GM18868 (cell line): ENCODE measurements around the gene MPC1.
A peak's percentile ranks its signal among the peaks of the same experiment; 100 is the strongest.
"Not testable (repeated sequence)": the region's sequence is repeated elsewhere in the genome, so short reads cannot be mapped to it uniquely, and the experiment has no call there.

Experiments
- ATAC-seq: cut with Tn5 transposase; IDR thresholded peaks from one replicate; pipeline ENCODE4 v1.9.1; 2021; ENCODE audit warnings: mild to moderate bottlenecking, moderate library complexity; ENCODE audit not compliant: unreplicated experiment

Gene MPC1

DNA sequence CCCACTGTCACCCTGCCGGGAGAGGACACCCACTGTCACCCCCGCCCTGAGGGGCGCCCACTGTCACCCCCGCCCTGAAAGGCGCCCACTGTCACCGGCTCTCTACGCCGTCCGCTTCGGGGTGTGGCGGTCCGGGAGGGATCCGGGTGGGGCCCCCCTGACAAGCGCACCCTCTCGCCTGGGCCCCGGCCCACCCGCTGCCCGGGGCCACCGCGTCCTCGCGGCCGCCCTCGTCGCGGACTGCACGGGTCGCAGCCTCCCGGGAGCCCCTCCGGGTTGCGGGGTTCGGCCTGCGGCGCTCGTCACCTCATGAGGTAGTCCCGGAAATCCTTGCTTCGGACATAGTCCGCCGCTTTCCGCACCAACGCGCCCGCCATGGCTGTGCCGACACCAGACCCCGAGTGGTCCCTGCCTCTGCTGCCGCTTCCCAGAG is 224 bp downstream of the MPC1 start:
- ATAC-seq, result peak; percentile 1

DNA sequence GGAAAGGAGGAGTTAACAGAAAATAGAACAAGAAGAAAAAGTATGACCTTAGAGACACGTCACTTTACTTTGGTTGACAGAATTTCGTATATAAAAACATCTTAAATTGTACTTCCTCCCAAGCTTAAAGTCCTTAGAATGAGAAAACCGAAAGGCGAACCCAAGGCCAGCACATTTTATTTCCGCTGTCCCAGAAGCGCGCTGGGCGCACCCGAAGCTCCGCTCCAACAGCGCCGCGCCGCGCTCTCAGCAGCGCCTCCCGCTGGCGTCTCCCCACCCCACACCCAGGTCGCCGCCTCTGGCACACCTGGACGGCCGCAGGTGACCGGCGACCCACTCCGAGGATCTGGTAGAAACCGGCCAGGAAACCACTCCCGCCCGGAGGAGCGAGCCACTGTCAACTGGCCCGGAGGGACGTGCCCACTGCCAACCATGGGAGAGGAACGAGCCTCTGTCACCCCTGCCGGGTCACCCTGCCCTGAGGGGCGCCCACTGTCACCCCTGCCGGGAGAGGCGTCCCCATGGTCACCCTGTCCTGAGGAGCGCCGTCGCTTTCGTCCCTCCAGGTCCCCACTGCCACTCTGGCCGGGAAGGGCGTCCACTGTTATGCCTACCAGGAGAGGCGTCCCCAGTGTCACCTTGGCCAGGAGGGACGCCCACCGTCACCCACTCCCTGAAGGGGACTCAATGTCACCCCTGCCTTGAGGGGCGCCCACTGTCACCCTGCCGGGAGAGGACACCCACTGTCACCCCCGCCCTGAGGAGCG is 824 bp downstream of the MPC1 start:
- peak; percentile 48 for ATAC-seq

DNA sequence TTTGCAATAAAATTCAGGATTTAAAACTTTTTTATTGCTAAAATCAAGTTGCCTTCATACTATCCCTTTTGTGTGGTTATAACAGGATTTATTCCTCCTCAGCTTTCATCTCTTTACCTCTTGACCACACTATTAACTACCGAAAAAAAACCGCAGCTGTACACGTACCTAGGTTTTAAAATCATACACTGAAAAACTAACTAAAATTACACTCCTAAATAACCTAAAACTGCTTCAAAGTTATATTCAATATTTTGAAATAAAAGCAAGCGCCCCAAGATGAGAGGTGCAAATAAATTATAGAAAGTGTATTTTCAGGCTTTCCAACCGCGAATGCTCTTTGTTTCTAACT is 1.4 kb downstream of the MPC1 start:
- no peak for ATAC-seq

DNA sequence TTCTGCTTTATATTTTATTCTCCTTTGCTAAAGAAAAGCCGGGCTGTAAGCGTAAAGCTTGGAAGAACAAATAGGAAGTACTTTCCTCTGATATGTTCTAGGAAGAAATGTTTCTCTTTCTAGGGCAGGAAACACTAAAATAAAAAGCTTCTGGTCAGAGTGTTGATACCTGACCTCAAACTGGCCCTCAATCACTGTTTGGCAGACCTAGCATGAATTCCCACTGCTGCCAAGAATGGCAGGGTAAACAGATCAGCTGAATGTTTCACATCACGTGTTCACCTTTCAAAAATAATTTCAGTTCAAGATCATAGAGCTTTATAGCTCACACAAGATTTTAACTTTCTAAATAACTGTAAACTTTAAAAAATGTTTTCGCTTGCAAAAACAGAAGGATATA is 2.9 kb downstream of the MPC1 start:
- ATAC-seq, result no peak

DNA sequence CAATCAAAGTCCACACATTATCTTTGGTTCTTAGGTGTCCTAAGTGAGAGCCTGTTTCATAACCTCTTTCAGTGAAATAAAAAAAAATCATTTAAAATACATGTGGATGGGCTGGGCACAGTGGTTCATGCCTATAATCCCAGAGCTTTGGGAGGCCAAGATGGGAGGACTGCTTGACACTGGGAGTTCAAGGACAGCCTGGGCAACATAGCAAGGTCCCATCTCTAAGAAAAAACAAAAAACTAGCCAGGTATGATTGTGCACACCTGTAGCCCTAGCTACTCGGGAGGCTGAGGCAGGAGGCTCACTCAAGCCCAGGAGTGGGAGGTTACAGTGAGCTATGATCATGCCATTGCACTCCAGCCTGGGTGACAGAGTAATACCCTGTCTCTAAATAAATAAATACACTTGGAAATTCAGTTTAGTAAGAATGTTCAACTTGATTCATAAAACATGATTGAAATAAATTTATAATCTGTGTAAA is 3.6 kb downstream of the MPC1 start:
- ATAC-seq, result no peak

DNA sequence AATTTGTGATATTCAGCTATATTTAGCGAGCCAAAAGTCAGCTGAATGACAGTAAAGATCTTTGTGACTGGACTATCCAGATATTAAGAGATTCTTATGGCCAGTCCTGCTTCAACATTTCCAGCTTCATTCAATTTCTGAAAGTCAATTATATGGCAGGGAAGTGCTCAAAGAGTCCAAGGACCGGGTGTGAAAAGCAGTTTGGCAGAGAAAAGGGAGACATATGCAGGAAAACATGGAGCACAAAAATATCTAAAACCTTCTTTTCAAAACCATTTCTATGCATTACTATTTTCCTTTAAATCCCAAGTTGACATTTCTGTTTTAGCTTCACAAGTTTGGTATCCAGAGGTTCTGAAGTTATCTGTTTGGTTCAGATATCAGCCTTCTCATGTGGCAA is 5.0 kb downstream of the MPC1 start:
- no peak for ATAC-seq

DNA sequence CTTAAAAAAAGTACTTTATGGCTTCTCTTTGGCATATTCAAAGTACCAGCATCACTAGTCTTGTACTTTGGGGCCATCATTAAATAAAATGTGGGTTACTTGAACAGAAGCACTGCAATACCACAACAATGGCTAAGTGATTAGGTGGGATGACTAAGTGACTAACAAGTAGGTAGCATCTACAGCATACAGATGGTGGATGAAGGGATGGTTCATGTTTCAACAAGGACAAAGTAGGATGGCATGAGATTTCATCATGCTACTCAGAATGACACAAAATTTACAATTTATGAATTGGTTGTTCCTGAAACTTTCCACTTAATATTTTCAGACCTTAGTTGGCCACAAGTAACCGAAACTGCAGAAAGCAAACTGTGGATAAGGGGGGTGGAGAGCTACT is 7.7 kb downstream of the MPC1 start:
- ATAC-seq, result no peak

DNA sequence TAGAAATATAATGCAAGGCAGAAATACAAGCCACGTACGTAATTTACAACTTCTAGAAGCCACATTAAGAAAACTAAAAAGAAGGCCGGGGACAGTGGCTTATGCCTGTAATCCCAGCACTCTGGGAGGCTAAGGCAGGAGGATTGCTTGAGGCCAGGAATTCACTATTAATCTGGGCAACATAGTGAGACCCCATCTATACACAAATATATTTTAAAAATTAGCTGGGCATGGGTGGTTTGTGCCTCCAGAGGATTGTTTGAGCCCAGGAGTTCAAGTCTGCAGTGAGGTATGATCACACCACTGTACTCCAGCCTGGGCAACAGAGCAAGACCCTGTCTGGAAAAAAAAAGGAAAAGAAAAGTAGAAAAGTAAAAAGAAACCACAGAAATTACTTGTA is 12.3 kb downstream of the MPC1 start:
- ATAC-seq, result no peak

DNA sequence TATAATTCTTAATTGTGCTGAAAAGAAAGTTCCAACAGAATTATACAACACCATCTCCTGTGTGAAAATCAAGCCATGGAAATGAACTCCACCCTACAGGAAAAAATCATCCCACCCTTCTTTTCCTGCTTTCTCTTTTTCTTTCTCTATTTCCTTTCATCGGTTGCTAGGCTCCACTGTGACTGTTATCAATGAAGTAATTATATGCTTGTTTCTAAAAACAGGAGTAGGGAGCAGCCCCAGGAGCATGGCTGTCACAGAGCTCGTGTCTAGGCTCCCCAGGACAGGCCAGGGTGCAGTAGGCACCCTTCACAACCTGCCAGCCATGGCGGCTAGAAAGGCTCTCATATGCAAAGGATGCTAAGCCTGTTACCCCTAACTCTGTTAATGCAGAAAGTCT is 13.0 kb downstream of the MPC1 start:
- no peak for ATAC-seq

DNA sequence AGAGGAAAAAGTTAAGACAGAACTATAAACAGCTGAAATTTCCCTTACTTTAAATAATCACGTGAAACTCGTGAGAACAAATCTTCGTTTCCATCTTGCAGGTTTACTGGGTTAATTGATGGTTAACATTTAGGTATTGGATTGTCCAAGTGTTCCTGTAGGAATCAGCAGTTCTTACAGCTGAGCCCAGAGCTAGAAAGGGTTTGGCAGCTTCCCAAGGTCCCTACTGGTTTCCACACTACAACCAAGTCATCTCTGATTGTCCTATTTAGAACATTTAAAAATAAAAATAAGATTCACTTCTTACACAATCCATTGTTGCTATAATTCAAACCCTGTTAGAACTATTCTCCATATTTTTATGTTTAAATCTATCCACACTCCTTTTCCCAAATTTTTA is 15.8 kb downstream of the MPC1 start:
- ATAC-seq, result no peak

DNA sequence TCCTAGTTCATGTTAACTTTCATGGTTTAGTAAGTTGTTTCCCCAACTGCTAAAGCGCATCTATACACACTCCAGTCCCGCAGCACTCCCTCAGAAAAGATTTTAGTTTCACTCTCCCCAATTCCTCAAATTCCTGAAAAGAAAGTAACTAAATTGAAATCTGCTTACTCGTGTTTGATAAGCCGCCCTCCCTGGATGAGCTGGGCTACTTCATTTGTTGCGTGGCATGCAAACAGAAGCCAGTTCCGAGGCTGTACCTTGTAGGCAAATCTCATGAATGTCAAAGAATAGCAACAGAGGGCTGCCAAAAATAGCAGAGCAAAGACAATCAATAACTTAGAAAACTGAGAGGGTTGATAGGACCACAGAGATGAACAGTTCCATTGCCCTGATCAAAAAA is 16.9 kb downstream of the MPC1 start:
- no peak for ATAC-seq

DNA sequence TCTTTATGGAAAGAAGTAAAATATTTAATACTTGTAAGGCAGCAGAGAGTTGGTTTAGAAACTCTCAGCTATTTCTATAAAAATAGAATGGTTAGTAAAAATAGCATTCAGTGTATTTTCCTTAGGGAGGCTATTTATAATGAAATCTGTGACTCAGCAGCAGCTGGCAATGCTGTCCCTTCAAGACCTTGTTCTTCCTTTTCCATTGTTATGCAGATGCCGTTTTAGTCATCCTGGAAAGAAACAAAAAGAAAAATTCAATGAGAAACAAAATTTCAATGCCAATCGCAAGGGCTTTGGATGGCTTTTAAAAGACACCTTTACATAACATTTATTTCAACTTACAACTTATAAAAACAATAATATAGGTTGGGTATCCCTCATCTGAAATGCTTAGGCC is 17.5 kb downstream of the MPC1 start:
- ATAC-seq, result no peak

DNA sequence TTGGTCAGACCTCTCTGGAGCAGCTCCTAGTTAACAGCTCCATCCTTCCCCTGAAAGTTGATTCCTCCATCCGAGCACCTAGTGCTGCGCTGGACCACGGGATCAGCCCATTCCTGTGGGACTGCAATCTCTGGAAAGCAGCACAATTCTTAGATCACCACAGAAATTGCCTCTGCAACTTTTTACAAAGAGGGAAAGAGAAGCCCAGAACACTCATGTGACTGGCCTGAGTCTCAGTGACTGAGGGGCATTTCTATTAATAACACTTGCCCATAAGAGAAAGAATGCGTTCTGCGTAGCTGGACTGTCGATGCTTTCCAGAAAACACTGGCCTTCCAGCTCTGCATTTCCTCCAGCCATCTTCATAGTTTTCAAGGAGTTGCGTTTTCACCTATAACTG is 18.3 kb downstream of the MPC1 start:
- ATAC-seq, result no peak

DNA sequence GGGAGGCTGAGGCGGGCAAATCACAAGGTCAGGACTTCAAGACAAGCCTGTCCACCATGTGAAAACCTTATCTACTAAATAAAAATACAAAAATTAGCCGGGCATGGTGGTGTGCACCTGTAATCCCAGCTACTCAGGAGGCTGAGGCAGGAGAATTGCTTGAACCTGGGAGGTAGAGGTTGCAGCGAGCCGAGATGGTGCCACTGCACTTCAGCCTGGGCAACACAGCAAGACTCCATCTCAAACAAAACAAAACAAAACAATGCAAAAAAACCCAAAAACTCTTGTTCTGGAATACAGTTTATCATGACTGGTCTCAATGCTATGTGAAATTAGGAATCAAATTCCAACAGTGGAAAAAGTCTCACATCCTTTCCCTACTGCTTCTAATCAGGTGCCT is 20.3 kb downstream of the MPC1 start:
- ATAC-seq, result not testable (repeated sequence)

DNA sequence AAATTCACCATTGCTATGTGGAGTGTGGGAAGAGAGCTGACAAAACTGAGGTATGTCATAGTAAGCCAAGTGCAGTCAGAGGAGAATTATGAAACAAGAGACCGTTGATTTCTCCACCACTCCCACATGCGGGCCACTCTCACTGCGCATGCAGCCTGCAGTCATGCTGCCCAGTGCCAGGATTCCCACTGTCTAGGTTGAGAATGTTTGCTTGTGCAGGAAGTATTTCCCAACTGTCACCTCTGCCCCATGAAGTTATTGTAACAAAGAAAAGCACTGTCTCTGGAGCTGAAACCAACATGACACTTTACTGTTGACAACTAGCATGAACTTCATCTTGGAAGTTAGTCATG is 21.7 kb downstream of the MPC1 start:
- ATAC-seq, result no peak

DNA sequence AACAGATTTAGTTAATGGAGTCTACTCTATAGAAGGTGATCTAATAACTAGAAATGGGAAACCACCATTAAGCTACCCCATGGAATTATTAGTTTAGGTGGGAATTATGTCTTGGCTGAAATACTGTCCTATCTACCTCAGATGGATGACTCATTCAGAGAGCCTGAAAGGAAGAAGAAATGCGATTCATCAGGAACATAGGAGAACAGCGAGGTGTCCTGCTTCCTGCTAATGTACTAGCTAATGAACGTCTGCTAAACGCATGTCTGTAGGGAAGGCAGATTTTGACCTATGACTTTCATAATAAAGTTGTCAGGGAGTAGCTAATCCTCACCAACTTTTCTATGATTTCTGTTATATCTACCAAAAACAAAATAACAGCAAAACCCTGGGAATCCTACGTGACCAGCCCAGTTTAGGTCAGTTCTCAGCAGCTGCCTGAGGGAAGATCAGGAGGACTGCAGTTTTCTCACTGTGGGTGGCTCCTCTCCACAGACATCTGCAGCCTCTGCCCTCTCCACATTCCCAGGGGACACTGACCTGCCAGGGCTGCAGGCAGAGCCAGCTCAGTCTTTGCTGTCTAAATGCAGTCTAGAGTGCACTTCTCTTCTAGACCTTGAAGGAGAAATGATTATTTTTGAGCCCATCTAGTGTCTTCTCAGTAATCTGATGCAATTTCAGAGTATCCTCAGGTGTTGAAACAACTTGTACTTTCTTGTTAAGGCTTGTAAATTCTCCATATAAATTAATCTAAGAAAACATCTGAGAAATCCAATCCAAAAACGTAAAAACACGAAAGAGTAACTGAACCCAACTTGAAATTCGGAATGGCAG is 22.3 kb downstream of the MPC1 start:
- no peak for ATAC-seq

DNA sequence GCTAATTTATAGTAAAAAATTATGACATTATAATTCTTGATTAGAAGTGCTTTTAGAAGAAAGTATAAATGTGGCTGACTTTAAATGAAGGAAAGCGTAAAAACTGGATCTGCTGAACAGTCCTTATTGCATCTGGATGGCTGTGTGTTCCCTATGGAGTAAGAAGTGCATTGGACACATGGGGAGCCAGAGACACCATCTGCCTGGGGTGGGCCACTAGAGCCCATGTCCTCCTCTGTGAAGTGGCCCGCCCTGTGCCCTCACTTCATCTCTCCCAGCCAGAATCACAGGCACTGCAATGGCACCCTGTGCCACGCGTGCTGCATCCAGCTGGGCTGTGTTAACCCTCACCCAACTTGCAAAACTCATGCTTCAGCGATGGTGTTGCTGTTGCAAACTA is 27.2 kb downstream of the MPC1 start:
- ATAC-seq, result no peak

DNA sequence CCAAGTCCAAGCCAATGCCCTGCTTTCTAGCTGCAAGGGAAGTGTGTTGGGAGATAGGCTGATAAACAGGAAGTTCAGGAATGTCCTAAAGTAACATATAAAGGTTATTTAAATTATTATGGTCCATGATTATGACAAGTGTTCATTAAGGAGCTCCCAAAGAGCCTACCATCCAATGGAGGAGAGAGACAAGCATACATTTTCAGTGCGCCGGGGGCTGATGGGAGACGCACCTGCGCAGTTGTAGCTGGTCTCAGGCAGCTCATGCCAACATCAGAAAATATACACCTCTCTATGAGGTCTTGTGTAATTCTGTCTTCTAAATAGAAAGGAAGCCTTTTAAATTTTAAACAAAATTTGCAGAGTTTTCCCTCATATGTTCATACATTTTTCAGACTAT is 27.8 kb downstream of the MPC1 start:
- ATAC-seq, result no peak

DNA sequence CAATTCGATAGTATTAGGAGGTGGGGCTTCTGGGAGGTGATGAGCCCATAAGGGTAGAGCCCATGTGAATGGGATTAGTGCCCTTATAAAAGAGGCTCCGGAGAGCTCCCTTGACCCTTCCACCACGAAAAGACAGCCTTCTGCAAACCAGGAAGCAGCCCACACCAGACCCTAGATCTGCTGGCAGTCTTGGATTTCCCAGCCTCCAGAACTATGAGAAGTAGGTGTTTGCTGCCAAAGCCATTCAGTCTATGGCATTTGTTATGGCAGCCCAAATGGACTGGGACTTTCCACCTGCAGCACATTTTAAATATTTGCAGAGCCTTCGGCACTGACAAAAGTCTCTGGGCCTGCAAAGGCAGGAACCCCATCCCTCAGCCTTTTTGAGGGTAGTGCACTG is 28.6 kb downstream of the MPC1 start:
- no peak for ATAC-seq

DNA sequence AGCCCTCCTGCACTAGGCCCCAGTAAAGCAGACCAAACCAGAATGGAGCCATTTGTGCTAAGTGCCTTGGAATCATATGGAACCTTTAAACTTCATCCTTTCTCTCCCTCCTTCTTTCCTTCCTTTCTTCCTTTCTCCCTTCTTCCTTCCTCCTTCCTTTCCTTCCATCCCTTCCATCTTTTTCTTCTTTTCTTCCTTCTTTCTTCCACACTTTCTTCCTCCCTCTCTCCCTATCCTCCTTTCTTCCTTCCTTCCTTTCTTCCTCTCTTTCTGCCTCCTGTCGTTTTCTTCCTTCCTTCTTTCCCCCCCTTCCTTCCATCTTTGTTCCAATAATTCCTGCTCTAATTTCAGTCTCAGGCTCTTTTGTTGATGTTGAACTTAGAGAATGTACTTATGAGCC is 29.2 kb downstream of the MPC1 start:
- no peak for ATAC-seq

DNA sequence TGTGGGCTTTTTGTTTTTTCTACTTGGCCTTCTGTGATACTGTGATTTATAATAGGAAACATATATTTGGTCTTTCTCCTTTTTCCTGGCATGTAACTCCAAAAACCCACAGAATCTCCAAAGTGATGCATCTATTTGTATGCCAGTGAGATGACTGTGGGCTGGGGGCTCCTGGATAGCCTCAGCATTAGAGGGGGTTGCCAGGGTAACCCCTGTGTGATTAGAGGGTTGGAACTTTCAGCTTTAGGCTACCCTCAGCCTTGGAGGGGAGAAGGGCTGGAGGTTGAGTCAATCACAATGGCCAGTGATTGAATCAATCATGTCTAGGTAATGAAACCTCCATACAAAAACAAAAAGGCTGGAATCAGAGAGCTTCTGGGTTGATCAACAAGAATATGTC is 29.8 kb downstream of the MPC1 start:
- no peak for ATAC-seq

DNA sequence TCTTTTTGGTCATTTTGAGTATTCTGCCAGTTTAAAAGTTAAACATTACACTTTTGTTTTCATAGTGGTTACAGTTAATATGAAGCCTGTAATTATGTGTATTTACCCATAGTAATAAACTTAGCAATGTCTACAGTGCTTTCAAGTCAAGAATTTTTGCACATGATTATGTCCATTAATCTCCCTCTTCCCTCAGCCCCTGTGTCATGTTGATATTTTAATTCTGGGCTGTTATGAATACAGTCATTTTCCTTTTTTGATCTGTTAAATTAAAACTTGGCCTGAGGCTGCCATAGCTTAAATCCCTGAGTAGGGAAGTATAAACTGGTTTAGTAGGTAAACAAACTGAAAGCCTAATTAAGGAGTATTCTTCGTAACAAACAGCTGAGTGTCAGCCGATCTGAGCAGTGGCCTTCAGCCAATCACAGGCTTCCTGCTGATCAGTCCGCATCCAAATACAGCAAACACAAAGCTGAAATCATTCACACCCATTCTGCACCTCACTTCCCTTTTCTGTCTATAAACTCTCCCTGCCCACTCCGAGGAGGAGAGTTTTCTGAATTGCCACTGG is 30.9 kb downstream of the MPC1 start:
- peak; percentile 96 for ATAC-seq
